ENCODE results near the gene MUC2.

The MUC2 gene

DNA sequence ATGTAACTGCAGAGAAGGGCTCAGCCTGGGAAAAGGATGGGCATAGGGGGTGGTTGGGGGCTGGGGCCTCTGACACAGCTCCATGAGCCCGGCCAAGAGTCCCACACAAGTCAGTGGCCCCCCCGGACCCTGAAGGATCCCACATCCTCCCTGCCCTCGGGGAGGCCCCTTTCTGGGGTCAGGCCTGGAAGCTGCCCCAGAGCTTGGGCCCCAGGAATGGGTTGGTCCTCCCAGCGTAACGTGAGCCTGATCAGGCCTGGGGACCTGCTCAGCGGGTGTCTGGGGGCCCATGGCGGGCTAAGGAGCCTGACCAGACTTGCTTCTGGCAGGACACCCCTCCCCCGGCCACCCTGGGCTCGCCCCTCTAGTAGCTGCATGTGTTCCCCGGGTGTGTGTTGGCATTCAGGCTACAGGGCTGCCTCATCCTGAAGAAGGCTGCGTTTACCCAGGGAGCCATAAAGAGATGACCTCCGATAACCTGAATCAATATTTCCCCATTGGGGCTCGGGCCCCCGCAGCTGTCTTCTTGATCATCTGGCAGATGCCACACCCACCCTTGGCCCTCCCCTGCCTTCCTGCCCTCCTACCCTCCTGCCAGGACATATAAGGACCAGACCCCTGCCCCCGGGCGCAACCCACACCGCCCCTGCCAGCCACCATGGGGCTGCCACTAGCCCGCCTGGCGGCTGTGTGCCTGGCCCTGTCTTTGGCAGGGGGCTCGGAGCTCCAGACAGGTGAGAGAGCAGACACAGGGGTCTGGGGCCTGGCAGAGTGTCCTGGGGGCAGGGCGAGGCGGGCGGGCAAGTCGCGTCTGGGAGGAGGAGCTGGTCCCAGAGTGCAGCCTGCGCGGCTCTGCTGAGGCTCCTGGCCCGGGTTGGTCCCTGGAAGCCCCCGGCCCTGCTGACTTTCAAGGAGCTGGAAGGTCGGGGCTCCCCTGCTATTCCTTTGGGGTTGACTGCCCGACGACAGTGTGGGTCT, at the start of gene MUC2:
Gene MUC2 (plus strand): TSS at position 631 of the 978 bp plus-strand sequence.
- no peak for DNase-seq

DNA sequence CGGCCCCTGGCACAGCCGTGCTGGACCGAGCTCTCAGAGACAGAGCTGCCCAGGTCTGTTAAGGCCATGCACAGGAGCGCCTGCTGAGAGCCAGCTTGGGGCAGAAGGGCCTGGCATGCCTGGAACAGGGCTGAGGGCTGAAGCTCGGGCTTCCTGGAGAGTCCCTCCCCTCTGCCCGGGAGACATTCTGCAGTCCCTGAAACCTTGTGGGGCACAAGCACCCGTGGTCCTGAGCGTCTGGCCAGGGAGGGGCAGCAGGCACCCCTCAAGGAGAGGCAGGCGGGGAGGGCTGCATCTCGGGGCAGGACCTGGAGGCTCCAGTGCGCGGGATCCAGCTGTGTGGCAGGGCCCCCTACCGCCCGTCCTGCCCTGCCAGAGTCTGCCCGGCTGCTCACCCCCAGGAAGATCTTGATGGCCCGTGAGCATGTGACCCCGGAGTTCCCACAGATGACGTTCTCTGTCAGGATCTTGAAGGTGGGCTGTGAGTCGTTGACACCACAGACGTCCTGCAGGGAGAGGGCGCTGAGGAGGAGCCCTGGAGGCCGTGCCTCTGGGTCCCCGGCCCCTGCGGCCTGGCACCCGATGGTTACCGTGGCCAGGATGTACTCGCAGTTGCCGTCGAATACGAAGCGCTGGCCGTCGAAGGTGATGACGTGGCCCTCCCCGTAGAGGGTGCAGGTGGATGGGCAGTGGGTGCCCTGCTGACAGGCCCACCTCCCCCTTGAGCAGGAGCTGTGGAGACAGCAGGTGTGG, 49.1 kb upstream of the MUC2 start:
- DNase-seq: no peak

DNA sequence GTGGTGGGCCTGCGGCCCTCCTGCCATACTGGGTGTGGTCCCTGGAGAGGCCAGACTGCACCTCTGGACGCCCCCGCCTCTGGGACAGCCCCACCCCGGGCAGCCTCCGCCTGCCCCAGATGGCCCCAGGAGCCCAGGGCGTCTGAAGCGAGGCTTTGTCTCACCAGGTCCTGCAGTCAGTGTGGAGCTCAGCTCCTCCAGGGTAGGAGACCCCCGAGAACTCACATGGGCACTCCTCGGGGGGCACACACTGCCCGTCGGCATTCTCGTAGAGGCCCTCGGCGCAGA, 48.6 kb upstream of the MUC2 start:
- no peak for DNase-seq

DNA sequence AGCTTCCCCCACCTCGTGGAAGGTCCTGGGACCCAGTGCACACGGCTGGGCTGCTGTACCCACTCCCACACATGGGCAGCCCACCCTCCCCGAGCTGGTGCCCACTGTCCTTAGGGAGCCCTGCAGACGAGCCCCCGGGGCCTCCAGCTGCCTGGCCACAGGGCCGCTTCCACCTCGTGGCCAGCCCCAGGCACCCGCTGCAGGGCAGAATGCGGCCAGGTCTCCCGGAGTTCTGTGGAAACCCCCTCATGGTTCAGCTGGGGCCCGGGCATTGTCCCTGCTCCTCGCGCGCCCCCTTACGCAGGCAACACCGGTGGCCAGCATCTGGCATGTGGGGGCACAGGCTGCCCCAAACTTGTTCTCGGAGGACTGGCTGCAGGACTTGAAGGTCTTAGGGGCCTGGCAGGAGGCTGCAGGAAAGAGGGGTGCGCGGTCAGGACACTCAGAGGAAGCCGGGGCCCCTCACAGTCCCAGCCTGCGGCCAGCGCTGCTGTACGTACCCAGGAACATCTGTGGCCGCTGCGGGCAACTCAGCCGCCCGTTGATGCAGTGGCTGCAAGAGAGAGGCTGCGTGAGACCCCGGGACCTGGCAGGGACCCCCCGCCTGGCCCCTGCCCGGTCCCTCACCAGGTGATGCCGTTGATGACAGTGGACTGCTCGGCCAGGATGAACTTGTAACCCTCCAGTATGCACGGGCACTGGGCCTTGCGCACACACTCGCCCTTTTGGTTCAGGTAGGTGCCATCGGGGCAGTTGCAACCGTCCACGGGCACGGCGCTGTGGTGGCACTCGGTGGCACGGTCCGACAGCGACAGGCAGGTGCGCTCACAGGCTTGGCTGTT, 47.8 kb upstream of the MUC2 start:
- DNase-seq: no peak

DNA sequence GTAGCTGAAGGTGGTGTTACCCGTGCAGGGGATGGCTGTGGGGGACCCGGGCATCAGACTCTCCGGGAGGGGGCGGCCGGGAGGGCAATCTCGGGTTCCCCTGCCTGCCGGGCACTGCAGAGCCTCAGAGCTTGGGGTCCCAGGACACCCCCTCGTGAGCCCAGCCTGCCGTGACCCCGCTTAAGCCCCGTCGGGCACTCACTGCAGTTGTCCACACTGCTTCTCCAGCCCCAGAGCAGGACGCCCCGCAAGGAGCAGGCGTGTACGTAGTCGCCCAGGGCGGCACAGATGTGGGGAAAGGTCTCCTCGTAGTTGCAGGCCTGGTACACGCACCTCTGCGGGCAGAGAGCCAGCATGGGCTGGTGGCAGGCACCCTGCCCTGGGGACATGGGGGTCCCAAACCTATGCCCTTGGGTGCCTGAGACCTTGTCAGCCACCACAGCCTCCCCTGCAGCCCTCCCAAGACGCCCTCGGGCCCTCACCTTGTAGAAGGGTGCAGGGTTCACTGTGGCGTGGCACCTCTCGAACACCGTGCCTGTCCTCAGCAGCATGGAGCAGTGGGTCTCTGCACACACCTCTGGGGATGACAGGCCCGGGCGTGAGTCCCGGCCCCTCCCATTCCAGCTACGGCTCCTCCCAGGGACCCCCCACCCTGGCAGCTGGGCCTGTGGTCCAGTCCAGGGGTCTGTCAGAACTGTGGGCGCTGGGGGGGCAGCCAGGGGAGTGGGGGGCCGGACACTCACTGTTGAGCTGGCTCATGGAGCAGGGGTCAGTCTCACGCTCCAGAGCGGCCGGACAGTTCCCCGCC, 47.0 kb upstream of the MUC2 start:
- no peak for DNase-seq

DNA sequence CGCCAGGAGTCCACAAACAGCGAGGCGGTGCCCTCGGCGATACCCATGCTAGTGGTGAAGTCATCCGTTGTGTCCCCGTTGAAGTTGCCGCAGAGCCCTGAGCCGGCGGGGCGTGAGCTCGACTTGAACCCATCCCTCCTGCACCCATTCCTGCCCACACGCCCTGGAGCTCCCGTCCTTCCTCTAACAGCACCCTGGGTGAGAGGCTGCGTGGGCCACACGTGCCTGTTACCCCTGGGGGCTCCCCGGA, 46.5 kb upstream of the MUC2 start:
- no peak for DNase-seq

DNA sequence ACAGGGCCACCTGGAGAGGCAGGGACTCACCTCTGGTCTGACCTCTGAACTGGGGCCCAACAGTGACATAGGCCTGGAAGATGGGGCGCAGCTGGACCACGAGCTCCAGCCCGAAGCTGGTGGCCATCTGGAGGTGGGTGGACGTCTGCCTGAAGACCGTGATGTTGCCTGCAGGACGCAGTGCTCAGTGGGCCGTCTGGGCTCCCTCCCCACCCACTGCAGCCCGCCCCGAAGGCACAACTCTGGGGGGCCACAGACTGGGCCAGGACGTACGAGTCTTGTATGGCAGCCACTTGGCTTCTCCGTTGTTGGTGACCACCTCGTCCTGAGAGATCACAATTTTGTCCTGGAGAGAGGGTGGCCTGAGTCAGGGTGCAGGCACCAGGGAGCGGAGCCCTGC, 46.1 kb upstream of the MUC2 start:
- no peak for DNase-seq

DNA sequence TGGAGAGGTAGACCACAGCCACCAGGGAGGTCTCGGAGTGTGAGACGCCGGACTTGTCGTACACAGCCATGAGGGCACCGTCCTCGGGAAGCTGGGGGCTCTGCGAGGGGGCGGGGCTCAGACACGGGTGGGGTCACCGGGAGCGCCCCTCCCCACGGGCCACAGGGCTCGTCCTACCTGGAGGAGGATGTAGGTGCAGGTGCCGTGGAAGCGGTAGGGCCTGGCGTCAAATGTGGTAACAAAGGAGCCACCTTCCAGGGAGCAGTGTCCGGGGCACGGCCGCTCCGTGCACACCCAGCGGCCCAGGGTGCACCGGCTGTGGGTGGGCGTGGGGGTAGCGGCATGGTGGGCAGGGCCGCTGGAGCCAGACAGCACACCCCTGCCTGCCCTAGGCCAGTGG, 45.6 kb upstream of the MUC2 start:
- no peak for DNase-seq

DNA sequence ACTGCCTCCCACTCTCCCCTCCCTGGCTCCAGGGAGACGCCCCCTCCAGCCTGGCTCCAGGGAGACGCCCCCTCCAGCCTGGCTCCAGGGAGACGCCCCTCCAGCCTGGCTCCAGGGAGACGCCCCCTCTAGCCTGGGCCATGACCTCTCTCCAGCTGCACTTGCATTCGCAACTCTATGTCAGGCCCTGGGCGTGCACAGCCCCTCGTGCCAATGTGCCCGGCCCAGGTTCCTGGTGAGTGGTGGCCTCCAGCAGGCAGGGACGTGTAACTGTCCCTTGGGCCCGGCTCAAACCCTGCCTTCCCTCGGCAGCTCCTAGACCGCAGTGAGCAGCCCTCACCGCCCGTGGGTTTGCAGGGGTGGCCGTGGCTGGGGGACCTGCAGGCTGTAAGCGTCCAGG, 45.0 kb upstream of the MUC2 start:
- DNase-seq: no peak

DNA sequence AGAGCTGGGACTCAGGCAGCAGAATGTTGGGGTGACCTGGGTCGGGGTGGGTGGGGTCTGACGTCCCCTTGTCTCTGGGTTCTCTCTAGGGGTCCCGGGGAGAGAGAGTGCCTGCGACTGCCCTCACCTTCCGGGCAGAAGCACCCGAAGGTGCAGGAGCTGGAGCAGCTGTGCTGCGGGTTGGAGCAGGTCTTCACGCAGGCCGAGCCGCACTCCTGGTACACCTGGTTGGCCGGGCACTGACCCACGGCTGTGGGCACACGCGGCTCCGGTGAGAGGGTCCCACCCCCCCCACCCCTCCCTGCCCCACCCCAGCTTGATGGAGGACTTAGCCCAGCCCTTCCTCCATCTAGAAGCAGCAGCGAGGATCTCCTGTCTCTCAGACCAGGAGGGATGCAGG, 44.6 kb upstream of the MUC2 start:
- no peak for DNase-seq

DNA sequence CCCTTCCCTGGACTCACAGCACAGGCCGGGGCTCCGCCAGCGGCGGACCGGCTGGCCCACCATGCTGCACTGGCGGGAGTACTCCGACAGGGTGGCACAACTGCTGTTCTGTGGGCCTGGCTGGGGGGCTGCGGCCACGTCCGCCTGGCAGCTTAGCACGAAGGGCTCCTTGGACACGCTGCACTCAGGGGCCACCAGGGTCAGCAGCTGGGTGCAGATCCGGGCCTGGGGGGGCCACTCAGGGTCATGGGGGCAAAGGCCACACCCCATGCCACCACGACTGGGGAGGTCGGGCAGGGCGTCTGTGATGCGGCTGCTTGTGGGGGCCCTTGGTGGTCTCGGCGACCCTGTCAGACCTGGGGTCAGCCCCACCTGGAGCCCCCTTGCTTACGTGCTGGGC, 44.1 kb upstream of the MUC2 start:
- no peak for DNase-seq

DNA sequence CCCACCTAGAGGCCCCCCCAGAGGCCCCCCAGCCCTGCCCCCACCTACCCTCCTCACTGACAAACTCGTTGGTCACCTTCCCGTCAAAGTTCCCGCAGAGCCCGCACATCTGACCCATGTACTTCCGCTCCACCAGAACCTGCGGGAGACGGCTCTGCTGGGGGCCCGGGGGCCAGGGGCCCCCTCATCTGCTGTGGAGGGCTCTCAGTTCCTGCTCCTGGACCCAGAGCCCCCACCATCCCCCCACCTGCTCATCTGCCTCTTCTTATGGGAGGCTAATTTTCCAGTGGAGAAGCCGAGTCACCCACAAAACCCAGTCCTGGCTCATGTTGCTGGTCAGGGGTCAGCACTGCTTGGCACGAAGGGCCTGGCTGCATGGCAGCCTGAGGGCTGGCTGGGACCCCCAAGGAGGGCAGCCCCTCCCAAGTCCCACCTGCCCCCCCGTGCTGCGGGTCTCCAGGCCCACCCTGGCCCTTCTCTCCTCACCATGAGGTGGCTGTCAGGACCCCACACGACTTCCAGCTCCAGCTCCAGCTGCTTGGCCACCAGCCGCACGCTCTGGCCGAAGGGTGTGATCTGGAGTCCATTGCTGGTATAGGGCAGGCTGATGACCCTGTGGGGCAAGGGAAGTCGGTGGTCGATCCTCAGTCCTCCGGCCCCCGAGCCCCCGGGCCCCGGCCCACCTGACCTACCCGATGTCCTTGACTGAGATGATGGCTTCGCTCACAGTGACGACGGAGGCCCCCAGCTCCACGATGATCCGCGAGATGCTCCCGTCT, 43.4 kb upstream of the MUC2 start:
- DNase-seq: no peak

DNA sequence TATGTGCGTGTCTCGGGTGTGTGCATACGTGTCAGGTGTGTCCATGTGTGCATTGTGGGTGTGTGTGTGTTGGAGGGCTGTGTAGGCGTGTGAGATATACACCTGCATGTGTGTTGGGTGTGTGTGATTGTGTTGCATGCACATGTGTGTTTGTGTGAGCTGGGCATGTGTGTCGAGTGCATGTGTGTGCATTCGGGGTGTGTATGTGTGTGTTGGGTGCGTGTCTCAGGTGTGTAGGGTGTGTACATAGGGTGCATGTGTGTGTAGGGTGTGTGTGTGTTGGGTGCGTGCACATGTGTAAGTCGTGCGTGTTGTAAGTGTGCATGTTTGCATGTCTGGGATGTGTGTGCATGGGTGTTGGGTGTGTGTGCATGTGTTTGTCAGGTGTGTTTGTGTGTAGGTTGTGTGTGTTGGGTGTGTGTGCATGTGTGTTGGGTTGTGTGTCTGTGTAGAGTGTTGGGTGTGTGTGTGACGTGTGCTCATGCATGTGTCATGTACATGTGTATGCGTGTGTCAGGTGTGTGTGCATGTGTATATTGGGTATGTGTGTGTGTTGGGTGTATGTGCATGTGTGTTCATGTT, 42.3 kb upstream of the MUC2 start:
- no peak for DNase-seq

DNA sequence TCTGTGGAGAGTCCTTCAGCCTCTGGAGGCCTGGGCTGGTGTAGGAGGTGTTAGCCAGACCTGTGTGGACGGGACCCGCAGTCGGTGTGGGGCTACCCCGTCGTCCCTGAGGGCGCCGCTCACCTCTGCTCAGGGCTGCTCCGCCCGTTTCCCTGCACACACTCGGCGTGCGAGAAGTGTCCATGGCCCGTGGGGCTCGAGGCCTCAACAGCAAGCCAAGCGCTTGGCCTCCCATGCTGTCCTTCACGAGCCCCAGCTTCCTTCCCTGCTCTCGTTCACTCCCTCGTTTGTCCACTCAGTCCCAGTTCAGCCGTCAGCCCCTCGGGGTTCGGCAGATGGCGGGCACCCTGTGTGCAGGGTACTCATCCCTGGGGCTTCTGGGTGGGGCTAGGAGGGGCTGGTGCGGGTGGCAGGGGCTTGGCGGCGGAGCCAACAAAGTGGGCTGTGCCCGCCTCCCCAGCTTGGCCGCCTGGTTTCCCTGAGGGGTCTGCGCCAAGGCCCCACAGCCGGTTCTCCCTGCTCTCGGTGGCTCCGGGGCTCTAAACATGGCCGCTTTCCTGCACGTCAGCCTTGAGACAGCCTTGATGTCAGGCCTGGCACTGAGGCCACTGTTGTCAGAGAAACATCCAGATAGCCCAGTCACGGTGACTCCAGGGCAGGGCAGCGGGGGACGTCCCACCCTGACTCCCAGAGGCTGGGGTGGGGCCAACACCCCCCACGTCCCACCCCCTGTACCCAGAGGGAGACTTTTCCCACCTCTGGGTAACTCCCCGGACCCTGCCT, 41.5 kb upstream of the MUC2 start:
- no peak for DNase-seq

DNA sequence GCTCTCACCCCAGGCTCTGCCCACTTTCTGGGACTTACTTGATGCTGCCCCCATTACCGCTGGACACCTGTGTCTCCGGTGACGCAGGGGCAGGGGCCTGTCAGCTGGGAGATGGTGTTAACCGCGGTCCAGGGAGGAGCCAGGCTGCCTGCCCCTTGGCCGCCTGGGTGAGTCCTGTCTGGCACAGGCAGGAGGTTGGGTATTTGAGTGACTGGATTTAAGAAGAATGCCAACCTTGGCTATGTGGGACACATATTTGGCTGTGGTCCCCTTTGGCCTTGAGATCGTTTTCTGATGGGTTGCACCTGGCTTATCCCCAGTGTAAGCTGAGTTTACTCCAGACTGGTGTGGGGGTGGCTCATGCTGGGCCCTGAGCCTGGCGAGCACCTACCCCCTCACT, 40.7 kb upstream of the MUC2 start:
- DNase-seq: no peak

DNA sequence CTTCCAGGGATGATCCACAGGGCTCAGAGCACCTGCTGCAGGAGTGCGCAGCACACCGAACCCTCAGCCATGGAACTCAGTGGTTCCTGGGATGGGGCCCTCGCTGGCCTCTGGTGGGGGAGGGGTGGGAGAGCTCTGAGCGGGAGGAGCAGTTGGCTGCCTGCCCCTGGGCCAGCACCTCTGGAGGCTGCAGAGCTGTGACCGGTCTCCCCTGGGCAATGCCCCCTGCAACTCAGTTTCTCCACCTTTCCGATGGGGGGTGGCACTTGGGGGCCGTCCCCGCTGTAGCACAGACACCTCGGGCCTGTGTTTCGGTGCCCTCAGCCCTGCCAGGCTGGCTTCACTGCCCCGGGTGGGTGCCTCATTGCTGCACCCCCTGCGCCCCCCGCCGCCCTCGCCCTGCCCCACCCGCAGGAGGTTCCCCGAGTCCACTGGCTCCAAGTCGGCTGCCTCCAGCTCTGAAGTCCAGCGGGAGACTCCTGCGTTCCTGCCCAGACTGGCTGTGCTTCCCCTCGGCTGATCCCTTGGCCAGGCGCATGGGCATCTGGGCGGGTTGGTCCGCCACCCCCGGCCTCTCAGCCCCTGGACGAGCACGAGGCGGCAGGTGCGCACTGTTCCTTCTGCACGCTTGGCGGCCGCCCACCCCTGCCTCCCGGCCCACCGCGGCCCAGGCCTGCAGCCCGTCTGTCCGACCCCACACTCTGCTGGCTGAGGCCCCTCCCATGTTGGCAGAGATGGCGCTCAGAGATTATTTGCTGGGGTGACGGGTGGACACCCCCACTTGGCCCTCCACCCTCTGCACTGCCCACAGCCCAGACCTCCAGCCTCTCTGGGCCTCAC, 40.0 kb upstream of the MUC2 start:
- no peak for DNase-seq

DNA sequence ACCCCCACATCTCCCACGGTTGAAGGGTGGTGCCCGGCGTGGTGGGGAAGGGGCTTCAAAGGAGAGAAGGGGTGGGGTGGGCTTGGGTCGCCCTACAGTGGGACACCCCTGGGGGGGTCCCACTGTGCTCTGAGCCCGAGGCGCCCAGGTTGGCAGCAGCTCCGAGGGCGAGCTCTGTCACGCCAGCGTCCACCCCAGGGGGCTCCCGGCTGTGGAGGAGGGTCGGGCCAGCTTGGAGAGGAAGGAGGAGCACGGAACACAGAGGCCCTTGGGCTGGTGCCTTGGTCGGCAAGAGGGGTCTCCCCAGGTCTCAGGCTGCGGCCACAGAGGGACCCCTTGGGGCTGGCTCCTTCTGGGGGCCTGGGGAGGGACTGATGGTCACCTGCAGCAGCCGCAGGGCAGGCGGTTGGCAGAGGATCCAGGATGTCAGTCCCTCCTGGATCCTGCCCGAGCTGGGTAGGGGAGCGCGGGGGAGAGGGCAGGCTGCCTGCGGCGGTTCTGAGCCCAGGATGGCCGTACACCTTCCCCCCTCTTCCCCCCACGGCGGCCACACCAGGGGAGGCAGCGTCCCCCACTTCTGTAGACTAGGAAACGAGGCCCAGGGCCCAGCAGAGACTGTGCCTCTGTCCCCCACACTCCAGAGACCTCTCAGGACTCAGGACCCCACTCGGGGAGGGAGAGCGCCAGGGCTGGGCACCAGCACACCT, 38.9 kb upstream of the MUC2 start:
- DNase-seq: no peak

DNA sequence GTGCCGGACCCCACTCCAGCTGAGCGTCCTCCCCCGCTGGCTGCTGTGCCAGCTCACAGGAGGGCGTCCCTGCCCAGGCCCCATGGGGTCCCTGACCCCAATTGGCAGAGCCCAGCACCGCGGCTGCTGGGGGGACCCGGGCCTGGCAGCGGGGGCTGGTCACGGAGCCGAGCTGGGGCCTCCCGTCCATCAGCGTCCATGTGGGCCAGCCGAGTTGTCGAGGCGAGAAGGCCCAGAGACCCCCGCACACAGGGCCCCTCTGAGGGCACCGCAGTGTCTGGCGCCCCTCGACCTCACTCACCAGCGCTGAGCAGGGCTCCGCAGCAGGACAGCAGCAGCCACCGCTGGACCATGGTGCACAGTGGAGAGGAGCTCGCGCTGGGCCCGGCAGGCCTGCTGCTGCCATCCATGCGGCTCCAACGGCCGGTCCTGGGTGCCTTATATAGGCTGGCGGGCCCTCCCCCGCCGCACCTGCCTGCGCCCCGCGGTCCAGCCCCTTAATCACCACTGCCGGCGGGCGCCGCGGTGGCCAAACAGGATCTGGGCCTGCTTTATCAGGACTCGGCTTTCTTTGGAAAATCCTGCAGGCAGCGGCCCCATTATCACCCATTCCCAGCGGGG, 38.3 kb upstream of the MUC2 start, which contains the start of gene MUC6:
Gene MUC6 (minus strand): TSS at position 416 of the 621 bp plus-strand sequence. CDS start 63 bp downstream, at position 353.
- no peak for DNase-seq

DNA sequence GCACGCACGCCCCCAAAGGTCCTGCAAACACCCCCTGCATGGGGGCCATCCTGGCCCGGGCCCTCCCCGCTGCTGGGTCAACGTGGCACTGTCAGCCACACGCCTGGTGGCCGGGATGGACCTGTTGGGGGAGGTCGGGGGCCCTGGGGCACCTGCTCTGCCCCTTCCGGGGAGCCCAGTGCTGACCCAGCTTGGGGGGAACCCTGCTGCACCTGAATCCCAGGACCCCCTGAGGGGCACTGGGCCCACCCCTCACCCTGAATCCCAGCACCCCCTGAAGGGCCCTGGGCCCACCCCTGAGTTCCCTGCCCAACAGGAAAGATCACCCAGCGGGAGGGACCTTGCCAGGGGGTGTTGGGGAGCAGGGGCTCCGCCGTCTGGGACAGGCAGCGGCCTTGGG, 37.7 kb upstream of the MUC2 start:
- no peak for DNase-seq
